HL-60/S4 treated with retinoic acid at 250 ng/mL for 4 days and 3 days (cell line): Measurements from ENCODE around the gene CDKAL1.
"Not testable (repeated sequence)": the region's sequence is repeated elsewhere in the genome, so short reads cannot be mapped to it uniquely, and the experiment has no call there.

Experiments
- in situ Hi-C: fragments of 300-500 bp; cut with MboI; formaldehyde crosslinking; loops from 2 replicates; pipeline ENCODE4 v1.7.0; 2022; ENCODE audit warnings: low sequenced_read_pairs

The CDKAL1 gene

DNA sequence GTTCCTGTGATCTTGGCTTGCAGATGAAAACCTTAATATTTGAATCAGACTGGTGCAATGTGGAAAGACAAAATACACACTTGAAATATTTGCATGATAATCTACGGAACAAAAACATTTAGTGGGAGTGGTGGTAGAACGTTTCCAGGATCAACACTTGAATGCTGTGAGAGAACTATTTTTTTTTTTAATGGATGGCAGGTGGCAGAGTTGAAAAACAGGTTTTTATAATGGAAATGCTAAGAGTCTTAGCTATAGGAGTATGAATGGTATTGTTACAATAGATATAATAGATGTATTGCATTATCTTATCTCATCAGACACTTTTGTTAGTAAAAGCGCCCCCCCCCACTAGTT, 49.2 kb downstream of the CDKAL1 start:
- in situ Hi-C loops: no loop called here

DNA sequence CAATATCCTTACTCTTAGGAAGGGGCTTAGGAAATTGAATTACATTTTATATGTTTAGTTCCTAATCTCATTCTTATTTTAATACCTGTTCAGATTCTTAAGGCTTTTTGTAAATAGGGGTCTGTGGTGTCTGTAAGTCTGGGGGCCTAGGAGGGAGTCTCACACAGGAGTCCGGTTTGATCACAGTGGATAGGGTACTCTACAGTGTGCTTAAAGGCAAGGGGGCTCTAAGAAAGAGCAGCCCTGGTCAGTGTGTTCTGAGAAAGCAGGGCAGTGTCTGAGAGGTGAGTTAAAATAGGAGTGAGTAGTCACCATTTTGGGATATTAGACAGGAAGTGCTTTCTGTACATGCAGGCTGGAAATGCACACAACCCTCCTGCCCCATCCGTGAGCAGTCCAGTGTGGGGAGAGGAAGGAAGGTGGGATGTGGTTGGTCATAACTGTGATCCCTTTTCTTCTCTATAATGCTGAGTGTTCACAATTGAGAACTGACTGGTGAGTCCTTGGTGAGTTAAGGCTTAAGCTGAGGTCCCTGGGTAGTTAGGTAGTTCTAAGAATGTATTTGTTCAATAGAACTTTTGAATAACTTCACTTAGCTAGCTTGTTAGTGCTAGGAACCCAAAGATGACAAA, 50.0 kb downstream of the CDKAL1 start:
- in situ Hi-C loops: no loop called here

DNA sequence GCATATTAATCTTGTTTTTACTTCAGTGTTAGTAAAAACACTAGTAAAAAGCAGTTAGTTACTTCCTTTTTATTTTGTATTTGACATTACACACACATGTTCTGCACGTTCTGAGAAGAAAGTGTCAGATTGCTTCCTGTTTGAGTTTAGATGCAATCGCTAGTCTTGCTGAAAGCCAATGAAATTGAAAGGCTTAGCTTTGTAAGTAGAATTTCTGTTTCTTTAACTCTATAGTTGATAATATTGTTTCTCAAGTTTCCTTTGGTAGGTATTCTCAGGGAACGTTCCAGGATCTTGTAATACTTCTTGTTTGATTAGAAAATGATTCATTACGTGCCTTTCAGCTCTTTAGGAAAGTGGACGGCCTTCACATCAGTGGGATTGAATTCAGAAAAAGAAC, 55.0 kb downstream of the CDKAL1 start:
- in situ Hi-C loops: no loop called here

DNA sequence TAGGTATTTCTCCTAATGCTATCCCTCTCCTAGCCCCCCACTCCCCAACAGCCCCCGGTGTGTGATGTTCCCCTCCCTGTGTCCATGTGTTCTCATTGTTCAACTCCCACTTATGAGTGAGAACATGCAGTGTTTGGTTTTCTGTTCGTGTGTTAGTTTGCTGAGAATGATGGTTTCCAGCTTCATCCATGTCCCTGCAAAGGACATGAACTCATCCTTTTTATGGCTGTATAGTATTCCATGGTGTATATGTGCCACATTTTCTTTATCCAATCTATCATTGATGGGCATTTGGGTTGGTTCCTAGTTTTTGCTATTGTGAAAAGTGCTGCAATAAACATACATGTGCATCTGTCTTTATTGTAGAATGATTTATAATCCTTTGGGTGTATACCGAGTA, 56.2 kb downstream of the CDKAL1 start:
- in situ Hi-C loops: not testable (repeated sequence)

DNA sequence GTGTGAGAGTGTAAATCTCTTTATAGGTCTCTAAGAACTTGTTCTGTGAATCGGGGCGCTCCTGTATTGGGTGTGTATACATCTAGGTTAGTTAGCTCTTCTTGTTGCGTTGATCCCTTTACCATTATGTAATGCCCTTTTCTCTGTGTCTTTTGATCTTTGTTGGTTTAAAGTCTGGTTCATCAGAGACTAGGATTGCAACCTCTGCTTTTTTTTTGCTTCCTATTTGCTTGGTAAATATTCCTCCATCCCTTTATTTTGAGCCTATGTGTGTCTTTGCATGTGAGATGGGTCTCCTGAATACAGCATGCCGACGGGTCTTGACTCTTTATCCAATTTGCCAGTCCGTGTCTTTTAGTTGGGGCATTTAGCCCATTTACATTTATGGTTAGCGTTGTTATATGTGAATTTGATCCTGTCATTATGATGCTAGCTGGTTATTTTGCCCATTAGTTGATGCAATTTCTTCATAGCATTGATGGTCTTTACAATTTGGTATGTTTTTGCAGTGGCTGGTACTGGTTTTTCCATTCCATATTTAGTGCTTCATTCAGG, 60.1 kb downstream of the CDKAL1 start:
- in situ Hi-C loops: not testable (repeated sequence)

DNA sequence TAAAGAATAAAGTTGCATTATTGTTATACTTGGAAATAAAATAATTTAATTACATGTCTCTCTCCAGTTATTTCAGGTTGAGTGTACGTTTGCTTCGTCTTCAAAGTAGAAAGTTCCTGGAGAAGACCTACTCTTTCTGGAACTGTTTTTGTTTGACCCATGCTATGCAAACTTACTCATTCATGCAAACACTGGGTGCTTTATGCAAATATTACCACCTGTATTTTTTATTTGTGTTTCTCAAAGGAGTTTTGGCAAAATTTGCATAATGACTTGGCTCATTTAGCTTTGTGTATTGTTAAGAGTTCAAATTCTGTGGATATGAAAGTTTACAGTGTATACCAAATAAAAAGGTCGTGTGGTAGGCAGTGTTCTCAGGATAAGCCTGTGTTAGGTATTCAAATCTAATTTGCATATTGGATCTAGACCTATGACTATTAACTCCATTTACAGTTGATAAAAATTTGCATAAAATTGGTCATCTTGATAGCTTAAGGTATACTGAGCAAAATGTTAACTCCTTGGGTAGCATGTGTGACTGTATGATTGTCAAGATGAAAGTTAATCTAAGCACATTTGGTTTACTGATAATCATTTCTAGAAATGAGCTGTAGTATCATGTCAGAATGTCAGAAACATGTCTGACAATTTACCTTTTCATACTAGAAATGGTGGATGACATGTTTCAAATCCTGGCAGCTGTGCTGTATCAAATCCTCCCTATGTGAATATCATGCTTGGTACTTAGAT, 65.2 kb downstream of the CDKAL1 start:
- in situ Hi-C loops: no loop called here

DNA sequence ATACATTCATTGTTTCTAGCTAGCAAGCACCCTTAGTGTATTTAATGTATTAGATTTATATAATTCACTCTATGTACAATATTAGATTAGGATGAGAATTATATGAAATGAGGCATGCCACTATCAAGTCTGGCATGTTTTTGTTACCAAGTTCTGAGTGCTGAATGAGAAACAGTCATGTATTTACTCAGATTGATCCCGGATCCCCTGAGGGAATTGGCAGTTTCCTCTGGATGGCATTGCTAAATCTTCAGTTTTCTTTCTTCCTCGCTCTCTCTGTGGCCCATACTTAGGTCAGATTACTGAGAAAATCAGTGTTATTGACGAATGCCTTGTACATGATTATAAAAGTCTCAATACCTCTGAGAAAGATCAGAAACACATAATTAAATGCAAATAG, 66.6 kb downstream of the CDKAL1 start:
- in situ Hi-C loops: no loop called here

DNA sequence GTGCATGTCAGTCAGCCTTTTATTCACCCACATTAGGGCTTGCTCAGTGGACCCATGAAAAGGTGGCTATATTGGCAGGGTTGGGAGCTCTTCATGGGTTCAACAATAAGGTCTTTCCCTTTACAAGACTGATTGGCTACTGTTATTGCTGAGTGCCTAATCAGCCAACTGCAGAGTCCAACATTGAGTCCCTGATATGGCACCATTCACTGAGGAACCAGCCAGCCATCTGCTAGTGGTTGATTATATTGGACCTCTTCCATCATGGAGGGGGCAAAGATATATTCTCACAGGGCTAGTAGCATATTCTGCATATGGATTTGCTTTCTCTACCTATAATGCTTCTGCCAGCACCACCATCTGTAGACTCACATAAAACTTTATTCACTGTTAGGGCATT, 69.9 kb downstream of the CDKAL1 start:
- in situ Hi-C loops: no loop called here

DNA sequence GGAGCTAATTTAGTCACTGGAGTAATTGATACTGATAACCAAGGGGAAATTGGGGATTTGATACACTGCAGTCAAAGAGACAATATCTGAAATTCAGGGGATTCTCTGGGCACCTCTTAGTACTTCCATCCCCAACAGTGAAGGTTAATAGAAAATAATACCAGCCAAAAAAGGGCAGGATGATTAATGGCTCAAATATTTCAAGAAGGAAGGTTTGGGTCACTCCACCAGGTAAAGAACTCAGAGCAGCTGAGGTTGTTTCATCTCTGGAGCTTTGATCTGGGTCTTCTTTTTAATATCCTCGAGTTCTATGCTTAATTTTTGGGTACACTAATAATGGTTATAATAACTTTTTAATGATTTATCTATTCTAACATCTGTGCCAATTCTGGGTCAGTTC, 70.8 kb downstream of the CDKAL1 start:
- in situ Hi-C loops: no loop called here

DNA sequence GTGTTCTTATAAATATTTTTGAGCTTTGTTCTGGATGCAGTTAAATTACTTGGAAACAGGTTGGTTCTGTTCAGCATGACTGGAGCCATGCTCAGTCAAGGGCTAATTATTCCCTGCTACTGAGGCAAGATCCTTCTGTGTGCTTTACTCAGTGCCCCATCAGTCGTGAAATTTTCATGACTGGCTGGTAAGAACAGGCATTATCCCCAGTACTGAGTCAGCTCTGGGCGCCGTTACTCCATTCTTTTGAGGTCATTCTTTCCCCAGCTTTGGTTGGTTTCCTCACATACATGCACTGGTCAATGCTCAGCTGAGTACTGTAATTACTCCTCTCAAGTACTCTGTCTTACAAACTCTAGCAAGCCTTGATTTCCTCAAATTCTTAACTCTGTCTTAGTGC, 71.3 kb downstream of the CDKAL1 start:
- in situ Hi-C loops: no loop called here

DNA sequence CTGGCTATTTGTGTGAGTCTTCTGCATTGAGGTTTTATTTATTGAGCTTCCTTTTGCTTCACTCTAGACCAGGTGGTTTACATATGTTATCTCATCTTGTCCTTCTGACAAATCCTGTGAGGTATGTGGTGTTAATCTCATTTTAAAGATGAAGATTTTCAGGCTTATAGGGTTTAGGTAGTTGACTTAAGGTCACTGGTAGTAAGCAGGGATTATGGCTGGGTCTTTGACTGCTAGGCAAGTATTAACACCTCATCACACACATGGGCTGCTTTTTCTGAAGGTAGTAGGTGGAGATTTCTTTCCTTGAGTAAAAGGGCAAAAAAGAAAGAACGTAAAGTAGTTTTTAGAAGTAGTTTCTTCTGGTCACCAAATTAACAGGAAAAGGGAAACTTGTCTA, 72.6 kb downstream of the CDKAL1 start:
- in situ Hi-C loops: no loop called here

DNA sequence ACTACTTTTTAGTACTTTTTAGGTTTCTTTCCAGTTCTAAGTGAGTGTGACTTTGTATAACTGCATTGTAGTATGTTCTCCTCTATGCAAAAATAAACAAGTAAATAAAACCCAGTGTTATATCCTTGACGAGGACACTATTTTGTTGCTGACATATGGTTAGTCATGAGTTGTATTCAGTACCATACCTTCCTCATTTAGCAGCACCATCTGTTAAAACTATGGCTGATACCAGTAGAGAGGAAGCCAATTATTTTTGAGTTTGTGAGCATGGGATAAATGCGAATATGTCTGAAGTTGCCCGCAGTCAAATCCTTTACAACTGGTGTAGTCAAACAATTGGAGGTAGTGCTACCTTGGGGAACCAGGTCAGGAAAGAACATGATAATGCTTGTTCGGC, 74.1 kb downstream of the CDKAL1 start:
- in situ Hi-C loops: no loop called here

DNA sequence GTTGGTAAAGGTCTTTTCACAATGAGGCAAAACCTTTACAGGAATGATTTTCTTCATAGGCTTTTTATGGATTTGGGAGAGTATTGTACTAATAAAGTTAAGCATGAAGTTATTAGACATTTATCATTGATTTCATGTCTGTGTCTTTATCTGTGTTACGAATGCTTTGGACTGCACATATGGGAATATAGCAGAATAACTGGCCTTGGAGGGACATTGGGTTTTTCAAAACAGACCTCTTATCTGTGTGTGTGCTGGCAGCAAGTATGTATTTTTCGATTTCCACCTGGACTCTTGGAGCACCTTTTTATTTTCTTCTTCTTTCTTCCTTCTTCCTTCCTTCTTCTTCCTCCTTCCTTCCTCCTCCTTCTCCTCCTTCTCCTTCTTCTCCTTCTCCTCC, 74.6 kb downstream of the CDKAL1 start:
- in situ Hi-C loops: no loop called here

DNA sequence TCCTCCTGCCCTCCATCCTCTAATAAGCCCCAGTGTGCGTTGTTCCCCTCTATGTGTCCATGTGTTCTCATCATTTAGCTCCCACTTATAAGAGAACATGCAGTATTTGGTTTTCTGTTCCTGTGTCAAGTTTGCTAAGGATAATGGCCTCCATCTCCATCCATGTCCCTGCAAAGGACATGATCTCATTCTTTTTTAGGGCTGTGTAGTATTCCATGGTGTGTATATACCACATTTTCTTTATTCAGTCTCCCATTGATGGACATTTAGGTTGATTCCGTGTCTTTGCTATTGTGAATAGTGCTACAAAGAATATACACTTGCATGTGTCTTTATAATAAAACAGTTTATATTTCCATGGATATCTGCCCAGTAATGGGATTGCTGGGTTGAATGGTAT, 75.7 kb downstream of the CDKAL1 start:
- in situ Hi-C loops: not testable (repeated sequence)

DNA sequence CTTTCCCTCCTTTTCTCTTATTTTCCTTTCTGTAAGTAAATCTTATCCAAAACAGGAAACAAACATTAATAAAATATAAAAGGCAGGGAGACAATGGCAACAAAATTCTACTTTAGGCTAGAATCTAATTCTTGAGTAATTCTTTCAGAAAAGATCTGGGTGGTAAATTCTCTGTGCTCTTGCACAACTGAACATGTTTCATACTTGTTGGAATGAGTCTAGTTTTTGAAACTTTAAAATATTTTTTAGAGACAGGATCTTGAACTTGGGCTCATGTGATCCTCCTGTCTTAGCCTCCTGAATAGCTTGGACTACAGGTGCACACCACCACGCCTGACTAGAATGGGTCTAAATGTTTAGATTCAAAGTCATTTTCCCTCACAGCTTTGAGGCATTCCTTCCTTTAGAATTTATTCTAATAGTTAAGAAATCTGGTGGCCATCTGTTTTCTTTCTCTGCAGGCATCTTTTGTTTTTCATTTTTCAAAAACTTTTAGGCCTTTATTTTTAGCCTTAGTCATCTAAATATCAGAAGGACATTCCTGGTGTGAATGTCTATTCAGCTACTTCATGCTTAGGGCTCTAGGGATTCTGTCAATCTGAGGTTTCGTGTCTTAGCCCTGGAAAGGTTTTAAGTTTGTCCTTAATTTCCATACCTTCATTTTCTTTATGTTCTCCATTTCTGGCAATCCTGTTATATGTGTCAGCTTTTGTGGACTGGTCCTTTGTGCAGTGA, 76.5 kb downstream of the CDKAL1 start:
- in situ Hi-C loops: no loop called here

DNA sequence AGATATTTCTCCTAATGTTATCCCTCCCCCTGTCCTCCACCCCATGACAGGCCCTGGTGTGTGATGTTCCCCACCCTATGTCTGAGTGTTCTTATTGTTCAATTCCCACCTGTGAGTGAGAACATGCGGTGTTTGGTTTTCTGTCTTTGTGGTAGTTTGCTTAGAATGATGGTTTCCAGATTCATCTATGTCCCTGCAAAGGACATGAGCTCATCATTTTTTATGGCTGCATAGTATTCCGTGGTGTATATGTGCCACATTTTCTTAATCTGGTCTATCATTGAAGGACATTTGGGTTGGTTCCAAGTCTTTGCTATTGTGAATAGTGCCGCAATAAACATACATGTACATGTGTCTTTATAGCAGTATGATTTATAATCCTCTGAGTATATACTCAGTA, 83.3 kb downstream of the CDKAL1 start:
- in situ Hi-C loops: not testable (repeated sequence)

DNA sequence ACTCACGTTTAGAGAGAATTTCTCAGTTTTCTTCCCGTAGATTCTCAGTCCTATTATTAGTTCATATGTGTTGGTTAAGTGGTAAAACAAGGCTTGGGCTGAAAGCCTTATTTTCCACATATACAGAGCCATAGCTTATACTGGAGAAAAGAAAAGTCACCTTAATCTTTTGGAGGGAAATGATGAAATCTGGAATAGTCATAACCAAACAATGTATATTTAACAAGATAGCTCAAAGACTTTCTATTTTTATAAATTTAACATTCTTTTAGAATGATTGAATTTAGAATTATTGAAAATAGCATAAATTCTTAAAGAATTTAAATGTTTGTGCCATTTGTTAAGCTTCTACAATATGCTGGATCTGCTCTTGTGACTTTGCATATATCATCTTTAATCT, 85.8 kb downstream of the CDKAL1 start:
- in situ Hi-C loops: no loop called here

DNA sequence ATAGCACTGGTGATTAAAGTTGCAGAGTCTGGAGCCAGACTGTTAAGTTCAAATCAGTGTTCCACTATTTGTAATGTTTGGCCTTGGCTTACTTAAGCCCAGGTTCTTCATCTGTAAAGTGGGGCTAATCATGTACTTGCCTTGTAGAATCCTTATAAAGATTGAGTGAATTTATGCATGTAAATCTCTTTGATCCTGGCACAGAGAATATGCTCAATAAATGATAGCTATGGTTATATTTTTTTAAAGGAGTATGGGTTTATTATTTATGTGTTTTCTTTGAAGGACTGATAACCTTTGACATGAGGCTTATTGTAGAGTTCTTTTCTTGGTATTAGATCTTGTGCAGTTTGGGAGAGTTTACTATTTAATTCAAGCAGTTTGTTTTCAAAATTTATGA, 89.5 kb downstream of the CDKAL1 start:
- in situ Hi-C loops: no loop called here

DNA sequence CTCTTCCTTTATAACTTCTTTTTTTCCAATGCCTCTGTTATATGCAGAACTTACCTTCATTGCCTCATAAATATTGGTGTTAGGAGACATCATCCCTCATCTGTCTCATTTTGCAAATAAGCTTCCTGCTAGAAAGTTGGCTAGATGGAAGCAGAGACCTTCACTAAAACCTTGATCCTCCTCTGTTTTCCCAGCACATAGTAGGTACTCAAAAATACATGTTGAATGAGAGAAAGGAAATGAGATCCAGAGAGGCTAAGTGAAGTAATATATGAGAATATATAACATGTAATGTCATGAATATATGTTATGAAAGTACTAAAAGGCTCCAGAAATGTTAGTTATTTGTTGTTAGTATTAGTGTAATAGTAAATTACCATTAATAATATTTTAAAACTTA, 91.9 kb downstream of the CDKAL1 start:
- in situ Hi-C loops: no loop called here

DNA sequence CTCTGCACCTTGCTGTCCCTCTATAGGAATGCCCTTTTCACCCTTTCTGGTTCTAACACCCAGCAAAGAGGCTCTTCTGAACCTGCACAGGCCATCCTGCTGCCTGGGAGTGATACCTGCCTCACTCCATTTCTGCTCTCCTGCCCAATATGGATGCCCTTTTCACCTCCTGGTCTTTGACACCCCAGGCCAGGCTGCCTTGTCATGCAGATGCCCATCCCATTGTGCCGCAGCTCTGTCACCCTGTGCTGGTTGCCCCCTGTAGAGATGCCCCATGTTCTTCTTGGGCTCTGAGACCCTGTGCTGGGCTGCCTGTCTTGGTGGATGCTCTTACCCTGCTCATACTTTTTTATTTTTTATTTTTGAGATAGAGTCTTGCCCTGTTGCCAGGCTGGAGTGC, 95.3 kb downstream of the CDKAL1 start:
- in situ Hi-C loops: no loop called here

DNA sequence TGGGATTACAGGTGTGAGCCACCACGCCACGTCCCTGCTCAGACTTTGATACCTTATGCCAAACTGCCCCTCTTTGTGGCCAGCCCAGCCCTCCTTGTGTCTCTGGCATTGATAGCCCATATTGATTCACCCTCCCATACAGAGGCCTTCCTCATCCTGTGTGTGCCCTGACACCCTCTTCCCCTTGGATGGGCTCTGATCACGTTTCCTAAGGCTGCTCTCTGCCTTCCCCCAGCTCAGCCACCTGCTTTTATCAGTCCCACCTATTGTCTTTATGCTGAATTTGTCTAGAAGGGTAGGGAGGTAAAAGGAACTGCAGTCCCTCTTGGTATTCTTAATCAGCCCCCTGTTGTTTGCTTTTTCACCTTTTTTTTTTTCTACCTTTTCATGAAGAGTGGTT, 95.9 kb downstream of the CDKAL1 start:
- in situ Hi-C loops: no loop called here
